ENCODE data around the gene DOCK4. TPM values are rescaled to one million over a fixed set of nuclear protein-coding genes. Genes with fewer than 3 reads are reported as not detected.

Gene DOCK4
- total RNA-seq, 4 donors from 2014 or later, result 9.9 to 30.9 (median 13.7) TPM

GRCh38 chr7:111894518-111894917 is 311.7 kb downstream of the DOCK4 start:
- 77 to 100% methylated on average over 1 of the region's 1 CpG for WGBS, 2 donors
- Histone ChIP-seq H3K4me3 (no peak overlapping the region), H3K9me3 (no peaks in the 10 kb centered on the region), H3K27me3 (no peaks in the 10 kb centered on the region), H3K4me1 (no peaks in the 10 kb centered on the region), H3K27ac (no peak overlapping the region), H3K36me3 (peaks cover 0 to 9% (median 0%) of the 10 kb centered on the region in 3 donors)
- no peak for DNase-seq
- TF ChIP-seq CTCF (IDR thresholded peaks at IDR 0.05) (no peak), POLR2A (IDR thresholded peaks at IDR 0.05) (no peak)
- intact Hi-C loops (cut with DNase I), result no loop called here

- no peak overlapping the region for H3K27ac ChIP-seq
- TF ChIP-seq CTCF (IDR thresholded peaks at IDR 0.05) (no peak), POLR2A (IDR thresholded peaks at IDR 0.05) (no peak)
- DNase-seq, result no peak
- no peaks in the 10 kb centered on the region for H3K4me1 ChIP-seq
- intact Hi-C loops (cut with DNase I), result no loop called here
- H3K4me3 ChIP-seq, result no peak overlapping the region
- peaks cover 0 to 6% (median 0%) of the 10 kb centered on the region in 3 donors for H3K36me3 ChIP-seq
- H3K27me3 ChIP-seq, result no peaks in the 10 kb centered on the region
- no peaks in the 10 kb centered on the region for H3K9me3 ChIP-seq
- 84 to 92% methylated on average over 5 of the region's 5 CpGs for WGBS, 2 donors
These were observed 313.0 kb downstream of the DOCK4 start for GRCh38 chr7:111893190-111893589.

GRCh38 chr7:111892588-111892987 is 313.6 kb downstream of the DOCK4 start:
- WGBS, 2 donors, result 64 to 65% methylated on average over 3 of the region's 3 CpGs
- TF ChIP-seq POLR2A (IDR thresholded peaks at IDR 0.05) (no peak), CTCF (IDR thresholded peaks at IDR 0.05) (no peak)
- Histone ChIP-seq H3K4me1 (no peaks in the 10 kb centered on the region), H3K4me3 (no peak overlapping the region), H3K27ac (no peak overlapping the region), H3K36me3 (peaks cover 0 to 6% (median 0%) of the 10 kb centered on the region in 3 donors), H3K27me3 (no peaks in the 10 kb centered on the region), H3K9me3 (no peaks in the 10 kb centered on the region)
- no peak for DNase-seq
- intact Hi-C loops (cut with DNase I), result no loop called here

- TF ChIP-seq POLR2A (IDR thresholded peaks at IDR 0.05), result no peak
- no peak for TF ChIP-seq CTCF (IDR thresholded peaks at IDR 0.05)
- Histone ChIP-seq H3K27me3 (no peaks in the 10 kb centered on the region), H3K9me3 (no peaks in the 10 kb centered on the region), H3K4me1 (no peaks in the 10 kb centered on the region), H3K27ac (no peak overlapping the region), H3K36me3 (no peaks in the 10 kb centered on the region), H3K4me3 (no peak overlapping the region)
- DNase-seq, result no peak
- WGBS, 2 donors, result 67 to 91% methylated on average over 1 of the region's 1 CpG
- intact Hi-C loops (cut with DNase I), result no loop called here
These were observed 318.5 kb downstream of the DOCK4 start for GRCh38 chr7:111887734-111888133.

- Histone ChIP-seq H3K4me3 (no peak overlapping the region), H3K9me3 (no peaks in the 10 kb centered on the region), H3K27me3 (no peaks in the 10 kb centered on the region), H3K36me3 (no peaks in the 10 kb centered on the region), H3K4me1 (no peaks in the 10 kb centered on the region), H3K27ac (no peak overlapping the region)
- no peak for TF ChIP-seq CTCF (IDR thresholded peaks at IDR 0.05)
- TF ChIP-seq POLR2A (IDR thresholded peaks at IDR 0.05), result no peak
- 30 to 48% methylated on average over 2 of the region's 2 CpGs for WGBS, 2 donors
- no peak for DNase-seq
- intact Hi-C loops (cut with DNase I), result no loop called here
These were observed 320.0 kb downstream of the DOCK4 start for GRCh38 chr7:111886233-111886632.

All from esophagus squamous epithelium (tissue), 5 donors.